Activated CD8-positive, alpha-beta memory T cell treated with anti-CD3 and anti-CD28 coated beads, Interleukin-2, amount 50 U/mL, for 1 hour (primary cell): ENCODE measurements around the gene TAS1R3.
"Not testable (repeated sequence)": the region's sequence is repeated elsewhere in the genome, so short reads cannot be mapped to it uniquely, and the experiment has no call there.

ENCODE experiments used
- DNase-seq: peaks from one replicate; pipeline ENCODE4 v3.0.0-alpha.2; 2020; ENCODE audit errors: extremely low read depth

TAS1R3 gene

DNA sequence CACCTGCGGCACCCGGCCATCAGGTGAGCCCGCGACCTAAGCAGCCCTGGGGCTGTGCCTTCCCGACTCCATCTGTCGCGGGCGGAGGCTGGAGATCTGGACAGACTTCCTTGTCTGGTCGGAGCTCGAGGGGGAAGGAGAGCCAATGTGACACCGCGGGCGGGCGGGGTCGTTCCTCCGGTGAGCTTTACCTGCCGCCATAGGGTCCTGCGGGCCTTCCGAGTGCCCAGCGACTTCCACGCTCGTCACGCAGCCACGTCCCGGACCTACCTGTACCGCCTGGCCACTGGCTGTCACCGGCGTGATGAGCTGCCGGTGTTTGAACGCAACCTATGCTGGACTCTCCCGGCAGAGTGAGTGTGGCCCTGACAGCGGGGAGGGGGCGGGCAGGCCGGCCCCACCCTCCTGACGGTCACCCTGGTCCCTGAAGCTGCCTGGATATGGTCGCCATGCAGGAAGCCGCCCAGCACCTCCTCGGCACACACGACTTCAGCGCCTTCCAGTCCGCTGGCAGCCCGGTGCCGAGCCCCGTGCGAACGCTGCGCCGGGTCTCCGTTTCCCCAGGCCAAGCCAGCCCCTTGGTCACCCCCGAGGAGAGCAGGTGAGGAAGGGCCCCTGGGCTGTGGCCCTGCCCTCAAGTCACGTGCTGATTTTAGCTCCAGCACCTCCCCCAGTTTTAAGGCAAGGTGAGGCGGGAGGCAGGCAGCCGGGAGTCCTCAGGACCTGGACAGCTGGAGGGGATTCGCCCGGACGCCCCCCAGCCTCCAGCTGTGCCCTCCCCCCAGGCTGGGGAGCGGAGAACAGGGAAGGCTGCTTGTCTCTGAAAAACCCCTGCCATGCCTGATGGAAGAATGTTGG, 21.6 kb upstream of the TAS1R3 start:
- DNase-seq, result no peak

DNA sequence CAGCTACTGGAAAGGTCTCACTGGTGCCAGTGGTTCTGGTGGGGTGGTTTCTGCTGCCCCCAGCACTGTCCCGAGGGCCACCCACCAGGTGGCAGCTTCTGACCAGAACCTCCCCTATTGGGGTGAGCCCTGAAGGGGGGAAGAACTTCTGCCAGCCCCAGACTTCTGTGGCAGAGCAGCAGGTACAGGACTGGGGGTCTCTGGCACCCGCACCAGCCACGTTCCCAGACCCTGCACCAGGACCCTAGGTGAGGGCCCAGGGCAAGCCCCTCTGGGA, 21.0 kb upstream of the TAS1R3 start:
- DNase-seq, result no peak

DNA sequence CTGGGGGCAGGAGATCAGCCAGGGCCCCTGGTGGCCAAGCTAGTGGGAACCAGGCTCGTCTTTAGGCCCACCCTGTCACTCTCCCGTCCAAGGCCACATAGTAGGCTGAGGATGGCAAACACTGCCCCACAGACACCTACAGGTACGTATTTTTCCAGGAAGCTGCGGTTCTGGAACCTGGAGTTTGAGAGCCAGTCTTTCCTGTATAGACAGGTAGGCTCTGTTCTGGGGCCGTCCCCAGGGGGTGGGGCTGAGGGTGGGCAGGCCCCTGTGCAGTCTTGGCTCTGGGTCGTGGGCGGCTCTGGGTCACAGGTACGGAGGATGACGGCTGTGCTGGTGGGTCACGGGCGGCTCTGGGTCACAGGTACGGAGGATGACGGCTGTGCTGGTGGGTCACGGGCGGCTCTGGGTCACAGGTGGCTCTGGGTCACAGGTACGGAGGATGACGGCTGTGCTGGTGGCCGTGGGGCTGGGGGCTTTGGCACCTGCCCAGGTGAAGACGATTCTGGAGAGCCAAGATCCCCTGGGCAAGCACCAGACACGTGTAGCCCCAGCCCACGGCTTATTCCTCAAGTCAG, 20.5 kb upstream of the TAS1R3 start:
- DNase-seq, result no peak

GRCh38 chr1:1311107-1312104, 19.7 kb upstream of the TAS1R3 start:
- DNase-seq, result no peak

GRCh38 chr1:1312450-1313314, 18.4 kb upstream of the TAS1R3 start:
- no peak for DNase-seq

DNA sequence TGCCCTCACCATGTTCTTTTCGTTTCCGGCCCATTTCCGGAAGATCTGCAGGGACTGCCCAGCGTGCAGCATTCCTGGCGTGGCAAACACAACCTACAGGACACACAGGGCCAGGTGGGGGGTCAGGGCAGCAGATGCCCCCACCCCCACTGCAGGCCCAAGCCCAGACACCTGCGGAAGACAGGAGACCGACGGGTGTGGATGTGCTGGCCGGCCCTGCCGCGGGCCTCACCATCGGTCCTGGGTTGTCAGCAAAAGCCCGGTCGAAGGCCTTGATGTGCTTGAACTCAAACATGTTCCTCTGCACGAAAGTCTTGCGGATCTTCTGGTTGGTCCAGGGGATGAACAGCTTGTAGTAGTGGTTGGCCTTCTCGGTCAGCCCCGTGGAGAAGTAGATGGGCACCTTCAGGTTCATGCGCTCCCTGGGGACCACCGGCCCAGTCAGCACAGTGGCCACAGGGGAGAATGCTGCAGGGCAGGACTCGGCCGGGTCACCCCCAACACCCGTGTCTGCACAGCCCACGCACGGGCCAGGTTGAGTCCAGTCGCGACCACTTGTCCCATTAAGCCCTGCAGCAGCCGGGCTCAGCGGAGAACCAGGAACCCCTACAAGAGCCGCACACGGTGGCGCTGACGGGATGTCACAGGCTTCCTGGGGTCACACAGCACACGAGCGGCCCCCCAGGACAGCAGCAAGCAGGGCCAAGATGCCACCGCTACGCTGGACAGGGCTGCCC, 17.4 kb upstream of the TAS1R3 start:
- no peak for DNase-seq

GRCh38 chr1:1314237-1314586, 16.9 kb upstream of the TAS1R3 start:
- DNase-seq, result no peak

GRCh38 chr1:1314678-1315335, 16.3 kb upstream of the TAS1R3 start:
- no peak for DNase-seq

DNA sequence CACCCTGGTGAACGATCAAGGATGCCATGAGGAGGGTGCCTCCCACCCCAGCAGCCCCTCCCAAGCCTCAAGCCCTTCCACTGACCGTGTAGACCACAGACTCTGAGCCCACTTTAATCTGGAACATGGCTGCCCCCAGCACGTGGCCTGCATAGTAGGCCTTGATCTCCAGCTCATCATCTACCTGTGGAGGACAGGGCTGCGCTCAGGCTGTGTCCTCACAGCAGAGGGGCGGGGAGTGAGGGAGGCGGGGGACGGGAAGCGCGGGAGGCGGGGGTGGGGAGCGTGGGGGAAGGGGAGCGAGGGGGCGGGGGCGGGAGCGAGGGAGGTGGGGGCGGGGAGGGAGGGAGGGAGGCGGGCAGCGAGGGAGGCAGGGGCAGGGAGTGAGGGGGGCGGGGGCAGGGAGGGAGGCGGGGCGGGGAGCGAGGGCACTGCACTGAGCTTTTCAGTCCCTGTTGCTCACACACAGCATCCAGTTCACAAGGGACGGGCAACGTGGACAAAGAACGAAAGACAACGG, 15.6 kb upstream of the TAS1R3 start:
- no peak for DNase-seq

DNA sequence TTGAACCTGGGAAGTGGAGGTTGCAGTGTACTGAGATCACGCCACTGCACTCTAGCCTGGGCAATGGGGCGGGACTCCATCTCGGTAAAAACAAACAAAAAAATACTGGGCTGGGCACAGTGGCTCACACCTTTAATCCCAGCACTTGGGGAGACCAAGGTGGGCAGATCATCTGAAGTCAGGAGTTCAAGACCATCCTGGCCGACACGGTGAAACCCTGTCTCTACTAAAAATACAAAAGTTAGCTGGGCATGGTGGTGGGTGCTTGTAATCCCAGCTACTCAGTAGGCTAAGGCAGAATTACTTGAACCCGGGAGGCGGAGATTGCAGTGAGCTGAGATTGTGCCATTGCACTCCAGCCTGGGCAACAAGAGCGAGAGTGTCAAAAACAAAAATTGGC, 14.9 kb upstream of the TAS1R3 start:
- not testable (repeated sequence) for DNase-seq

DNA sequence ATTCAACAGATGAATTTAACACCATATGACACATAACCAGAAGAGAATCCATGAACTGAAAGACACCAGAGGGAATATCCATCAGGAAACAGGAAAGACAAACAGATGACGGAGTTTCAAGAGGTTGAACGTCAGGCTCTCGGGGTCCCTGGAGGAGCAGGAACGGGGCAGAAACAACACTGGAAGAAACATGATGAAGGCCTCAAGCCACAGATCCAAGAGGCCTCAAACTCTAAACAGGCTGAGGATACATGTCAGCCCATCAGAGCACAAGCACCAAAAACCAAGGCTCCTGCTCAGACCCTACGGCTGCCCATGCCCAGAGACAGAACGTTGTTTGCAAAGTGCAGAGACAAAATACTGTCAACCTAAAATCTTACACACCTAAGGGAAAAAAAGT, 13.7 kb upstream of the TAS1R3 start:
- no peak for DNase-seq

- no peak for DNase-seq
Measured at GRCh38 chr1:1318131-1318652, 12.9 kb upstream of the TAS1R3 start.

- no peak for DNase-seq
Measured at GRCh38 chr1:1318777-1319645, 12.1 kb upstream of the TAS1R3 start.

GRCh38 chr1:1319646-1319941, 11.5 kb upstream of the TAS1R3 start:
- DNase-seq, result no peak

DNA sequence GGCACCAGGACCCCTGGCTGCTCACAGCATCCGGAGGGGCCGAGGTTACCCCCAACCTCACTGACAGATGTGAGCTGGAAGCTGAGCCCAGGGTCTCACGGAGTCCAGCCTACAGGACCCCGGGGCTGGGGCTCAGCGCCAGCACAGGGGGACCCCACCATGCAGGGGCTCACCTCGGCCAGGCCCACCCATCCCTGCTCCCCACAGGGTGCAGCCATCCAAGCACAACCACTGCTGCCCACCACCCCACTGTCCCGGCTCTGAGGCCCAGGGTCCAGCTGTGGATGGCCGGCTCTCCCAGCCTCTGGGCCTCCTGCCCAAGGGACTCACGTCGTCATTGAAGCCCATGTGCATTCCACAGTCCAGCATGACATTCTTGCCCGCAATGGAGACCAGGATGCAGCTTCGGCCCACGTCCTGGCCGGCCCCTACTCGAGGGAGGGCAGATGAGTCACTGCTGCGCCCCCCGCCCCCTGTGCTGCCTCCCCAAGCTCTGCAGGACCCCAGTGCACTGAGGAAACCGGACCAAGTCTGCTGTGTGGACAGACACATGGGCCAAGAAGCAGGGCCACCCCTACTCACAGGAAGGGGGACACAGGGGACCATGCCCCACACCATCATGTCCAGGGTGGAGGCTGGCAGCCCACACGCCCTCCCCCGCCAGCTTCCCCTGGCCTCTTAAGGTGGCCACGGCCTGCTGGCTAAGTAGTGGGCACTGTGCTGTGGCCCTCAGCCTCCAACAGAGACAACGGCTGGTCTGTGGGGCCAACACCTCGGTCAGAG, 10.2 kb upstream of the TAS1R3 start:
- no peak for DNase-seq

DNA sequence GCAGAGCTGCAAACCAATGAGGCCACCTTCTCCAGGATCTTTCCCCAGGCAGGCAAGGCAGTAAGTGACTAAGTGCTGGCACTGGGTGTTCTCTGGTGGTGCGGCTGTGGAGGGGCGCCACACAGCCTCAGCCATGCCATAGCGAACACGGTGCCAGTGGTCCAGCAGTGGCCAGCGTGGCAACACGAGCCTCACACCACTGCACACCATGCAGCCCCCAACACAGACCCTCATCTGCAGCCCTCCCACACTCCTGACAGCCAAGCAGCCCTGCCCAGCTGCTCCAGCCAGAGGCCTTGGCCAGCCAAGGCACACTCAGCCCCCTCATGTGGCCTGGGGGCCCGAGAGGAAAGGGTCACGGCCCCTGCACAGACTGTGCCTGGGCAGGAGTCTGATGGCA, 9.6 kb upstream of the TAS1R3 start:
- DNase-seq, result no peak

GRCh38 chr1:1322418-1322817, 8.7 kb upstream of the TAS1R3 start:
- no peak for DNase-seq

DNA sequence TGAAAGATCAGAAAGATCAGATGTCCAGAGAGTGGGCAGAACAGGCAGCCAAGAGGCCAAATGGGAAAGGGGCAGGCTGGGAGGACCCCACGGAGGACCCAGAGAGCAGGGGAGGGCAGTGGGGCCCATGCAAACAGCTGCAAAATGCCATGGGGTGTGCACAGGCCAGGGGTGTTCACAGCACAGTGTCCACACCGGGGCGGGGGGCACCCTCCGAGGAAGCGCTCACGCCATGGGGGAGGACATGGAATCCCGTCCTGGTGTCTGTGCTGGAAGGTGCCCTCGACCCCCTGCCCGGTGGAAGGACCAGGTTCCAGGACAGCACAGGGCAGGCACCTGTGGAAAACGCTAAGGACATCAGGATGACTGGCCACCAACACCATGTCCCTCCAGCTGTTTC, 8.1 kb upstream of the TAS1R3 start:
- DNase-seq, result no peak
